Measurements from ENCODE around the gene WDCP. TPM values are rescaled to one million over a fixed set of nuclear protein-coding genes. Genes with fewer than 3 reads are reported as not detected.

Gene WDCP
- total RNA-seq, 1 experiment from 2014 or later = 5.6 TPM

GRCh38 chr2:24019729-24020128 is 27.5 kb downstream of the WDCP start:
- intact Hi-C loops (cut with micrococcal nuclease) = no loop called here
- Histone ChIP-seq H3K27me3 (ENCODE audit: low read length) (no peaks in the 10 kb centered on the region), H3F3A (ENCODE audit: low read length, unreplicated experiment) (no peaks in the 10 kb centered on the region), H2AFZ (ENCODE audit: low read length) (no peak overlapping the region), H3K4me3 (ENCODE audit: low read length) (no peak overlapping the region), H3K9me3 (ENCODE audit: low read length) (no peaks in the 10 kb centered on the region), H3K4me2 (ENCODE audit: low read length) (no peak overlapping the region), H3K36me3 (ENCODE audit: low read depth, low read length) (no peaks in the 10 kb centered on the region; the same call in 1 of the 2 replicates), H3K79me2 (ENCODE audit: low read length) (no peaks in the 10 kb centered on the region), H3K27ac (ENCODE audit: low read length) (no peak overlapping the region), H3K9ac (ENCODE audit: low read length) (no peak overlapping the region), H3K4me1 (ENCODE audit: insufficient read depth, low read length) (peaks cover 42% of the 10 kb centered on the region), H4K20me1 (ENCODE audit: low read length) (no peaks in the 10 kb centered on the region), H3K9me2 (replicated peaks; ENCODE audit: low read length) (no peaks in the 10 kb centered on the region)
- no peak for ATAC-seq
- no TSS peak for BruUV-seq (replicated peaks)
- ChIA-PET POLR2A (ENCODE audit: unreplicated experiment) (no interaction called here), CTCF (no interaction called here)
- DNase-seq = no peak
- TF ChIP-seq EZH2phosphoT487 (IDR thresholded peaks at IDR 0.05; ENCODE audit: borderline replicate concordance, low read length) (no peak), CTCF (conservative IDR thresholded peaks at IDR 0.05; ENCODE audit: low read depth, low read length) (no peak), EZH2 (IDR thresholded peaks at IDR 0.05; ENCODE audit: low read length, unreplicated experiment) (no peak)

GRCh38 chr2:24018241-24018640 is 28.9 kb downstream of the WDCP start:
- DNase-seq = no peak
- BruUV-seq (replicated peaks) = no TSS peak
- Histone ChIP-seq H3K4me3 (ENCODE audit: low read length) (no peak overlapping the region), H3K36me3 (ENCODE audit: low read depth, low read length) (no peaks in the 10 kb centered on the region), H3F3A (ENCODE audit: low read length, unreplicated experiment) (no peaks in the 10 kb centered on the region), H3K9me3 (ENCODE audit: low read length) (no peaks in the 10 kb centered on the region), H3K9ac (ENCODE audit: low read length) (no peak overlapping the region), H3K79me2 (ENCODE audit: low read length) (no peaks in the 10 kb centered on the region), H3K4me1 (ENCODE audit: insufficient read depth, low read length) (peaks cover 46% of the 10 kb centered on the region), H3K9me2 (replicated peaks; ENCODE audit: low read length) (no peaks in the 10 kb centered on the region), H4K20me1 (ENCODE audit: low read length) (no peaks in the 10 kb centered on the region), H3K4me2 (ENCODE audit: low read length) (no peak overlapping the region), H3K27me3 (ENCODE audit: low read length) (no peaks in the 10 kb centered on the region), H3K27ac (ENCODE audit: low read length) (no peak overlapping the region), H2AFZ (ENCODE audit: low read length) (no peak overlapping the region)
- intact Hi-C loops (cut with micrococcal nuclease) = no loop called here
- CTCF ChIA-PET = no interaction called here
- POLR2A ChIA-PET (ENCODE audit: unreplicated experiment) = no interaction called here
- ATAC-seq = no peak
- TF ChIP-seq CTCF (conservative IDR thresholded peaks at IDR 0.05; ENCODE audit: low read depth, low read length) (no peak), EZH2 (IDR thresholded peaks at IDR 0.05; ENCODE audit: low read length, unreplicated experiment) (no peak), EZH2phosphoT487 (IDR thresholded peaks at IDR 0.05; ENCODE audit: borderline replicate concordance, low read length) (no peak)

GRCh38 chr2:24017711-24018110 is 29.5 kb downstream of the WDCP start:
- Histone ChIP-seq H3F3A (ENCODE audit: low read length, unreplicated experiment) (no peaks in the 10 kb centered on the region), H3K4me2 (ENCODE audit: low read length) (no peak overlapping the region), H3K9me3 (ENCODE audit: low read length) (no peaks in the 10 kb centered on the region), H3K36me3 (ENCODE audit: low read depth, low read length) (no peaks in the 10 kb centered on the region), H3K4me3 (ENCODE audit: low read length) (no peak overlapping the region), H2AFZ (ENCODE audit: low read length) (no peak overlapping the region), H4K20me1 (ENCODE audit: low read length) (no peaks in the 10 kb centered on the region), H3K9me2 (replicated peaks; ENCODE audit: low read length) (no peaks in the 10 kb centered on the region), H3K9ac (ENCODE audit: low read length) (no peak overlapping the region), H3K4me1 (ENCODE audit: insufficient read depth, low read length) (peaks cover 51% of the 10 kb centered on the region), H3K27ac (ENCODE audit: low read length) (no peak overlapping the region), H3K79me2 (ENCODE audit: low read length) (no peaks in the 10 kb centered on the region), H3K27me3 (ENCODE audit: low read length) (no peaks in the 10 kb centered on the region)
- ChIA-PET POLR2A (ENCODE audit: unreplicated experiment) (no interaction called here), CTCF (no interaction called here)
- ATAC-seq (no peak), DNase-seq (no peak)
- BruUV-seq (replicated peaks) = no TSS peak
- no peak for TF ChIP-seq EZH2phosphoT487 (IDR thresholded peaks at IDR 0.05; ENCODE audit: borderline replicate concordance, low read length)
- TF ChIP-seq EZH2 (IDR thresholded peaks at IDR 0.05; ENCODE audit: low read length, unreplicated experiment) = no peak
- no peak for TF ChIP-seq CTCF (conservative IDR thresholded peaks at IDR 0.05; ENCODE audit: low read depth, low read length)
- intact Hi-C loops (cut with micrococcal nuclease) = no loop called here
